Measurements from ENCODE around the gene KREMEN1.

The KREMEN1 gene

DNA sequence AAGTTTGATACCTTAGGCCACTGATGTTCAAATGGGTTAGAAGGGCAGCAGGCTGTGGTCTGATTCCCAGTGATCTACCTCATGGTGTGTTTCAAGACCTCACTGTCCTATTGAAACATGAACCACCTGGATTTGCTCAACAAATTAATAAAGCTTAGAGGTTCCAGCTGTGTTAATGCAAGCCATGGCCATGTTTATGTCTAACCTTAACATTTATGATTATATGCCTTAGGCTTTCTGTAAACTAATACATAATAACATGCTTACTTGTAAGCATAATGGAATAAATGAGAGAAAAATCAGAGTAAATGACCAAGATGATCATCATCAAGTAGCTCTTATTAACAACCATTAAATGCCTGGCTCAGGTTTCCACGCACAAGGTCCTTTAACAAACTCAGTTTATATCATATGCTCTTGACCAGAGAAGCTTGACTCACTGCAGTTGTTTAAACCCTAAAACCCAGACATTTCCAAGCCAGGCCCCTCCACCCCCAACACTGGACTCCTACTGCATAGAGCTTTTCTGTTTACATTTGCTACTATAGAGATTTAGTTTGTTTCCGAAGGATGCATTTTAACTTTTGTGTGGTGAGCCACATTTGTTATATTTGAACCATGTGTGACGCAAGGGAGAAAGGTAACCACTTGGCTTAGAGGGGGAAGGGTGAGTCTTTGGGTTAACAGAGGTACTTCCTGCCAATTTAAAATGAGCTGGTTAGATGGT lies 43.7 kb downstream of the KREMEN1 start:
- no peak for TF ChIP-seq CTCF (IDR thresholded peaks at IDR 0.05)

GRCh38 chr22:29117799-29118477 lies 45.1 kb downstream of the KREMEN1 start:
- no peak for TF ChIP-seq CTCF (IDR thresholded peaks at IDR 0.05)

- TF ChIP-seq CTCF (IDR thresholded peaks at IDR 0.05): no peak
Observed at GRCh38 chr22:29121124-29121523, 48.3 kb downstream of the KREMEN1 start.

GRCh38 chr22:29122041-29122440 lies 49.2 kb downstream of the KREMEN1 start:
- no peak for TF ChIP-seq CTCF (IDR thresholded peaks at IDR 0.05)

DNA sequence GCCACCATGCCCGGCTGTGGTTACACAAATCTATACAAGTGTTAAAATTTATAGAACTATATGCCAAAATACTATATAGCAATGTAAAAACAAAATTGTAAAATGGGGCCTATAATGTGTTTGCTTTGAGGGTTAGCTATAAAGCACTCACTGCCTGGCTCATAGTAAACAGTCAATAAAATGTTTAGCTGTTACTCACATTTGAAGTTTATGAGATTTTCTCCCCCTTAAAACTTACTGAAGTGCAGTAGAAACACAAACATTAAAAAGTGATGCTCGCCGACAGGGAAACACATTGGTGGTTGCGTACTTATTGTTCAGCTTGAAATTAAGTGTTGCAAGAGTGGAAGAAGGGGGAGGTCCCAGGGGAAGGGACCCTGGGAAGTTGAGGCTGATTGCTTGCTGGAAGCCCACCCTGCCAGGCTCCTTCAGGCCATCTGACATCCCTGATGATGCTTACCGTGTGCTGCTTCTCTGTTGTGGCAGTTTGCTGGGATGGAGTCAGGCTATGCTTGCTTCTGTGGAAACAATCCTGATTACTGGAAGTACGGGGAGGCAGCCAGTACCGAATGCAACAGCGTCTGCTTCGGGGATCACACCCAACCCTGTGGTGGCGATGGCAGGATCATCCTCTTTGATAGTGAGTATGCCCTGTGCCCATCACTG lies 52.1 kb downstream of the KREMEN1 start:
- no peak for TF ChIP-seq CTCF (IDR thresholded peaks at IDR 0.05)

GRCh38 chr22:29125443-29125778 lies 52.6 kb downstream of the KREMEN1 start:
- no peak for TF ChIP-seq CTCF (IDR thresholded peaks at IDR 0.05)

DNA sequence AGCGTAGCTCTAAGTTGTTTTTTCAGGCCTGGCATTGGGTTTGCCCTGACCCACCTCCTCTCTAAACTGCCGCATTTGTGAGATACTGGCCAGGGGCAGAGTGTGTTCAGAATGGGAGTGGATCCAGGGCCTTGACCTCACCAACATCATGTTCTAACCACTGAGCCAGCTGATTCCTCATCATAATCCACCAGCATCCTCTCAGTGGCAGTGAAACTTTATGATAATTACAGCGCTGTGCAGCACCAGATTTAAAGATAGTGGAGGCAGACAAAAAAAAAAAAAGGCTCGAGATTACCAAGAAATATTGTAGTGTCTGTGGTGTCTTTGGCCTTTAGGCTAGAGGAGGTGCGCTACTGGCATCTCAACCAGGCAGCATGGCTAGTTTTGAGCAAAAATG lies 53.0 kb downstream of the KREMEN1 start:
- no peak for TF ChIP-seq CTCF (IDR thresholded peaks at IDR 0.05)

Data from LNCAP (cell line).